Osteoblast (primary cell): ENCODE data around the gene PRKCB. TPM values are rescaled to one million over a fixed set of nuclear protein-coding genes. Genes with fewer than 3 reads are reported as not detected.

Experiments used
- DNase-seq: peaks from one replicate; pipeline ENCODE4 v3.0.0; 2011; ENCODE audit warnings: low spot score, mixed read lengths; ENCODE audit not compliant: insufficient read length; ENCODE audit errors: missing footprints
- H2AFZ ChIP-seq: 2 replicates; pipeline ENCODE4 v1.6.0; 2011; ENCODE audit warnings: mild to moderate bottlenecking, low read length
- H3K27ac ChIP-seq: 2 replicates; pipeline ENCODE4 v1.5.1; 2011; ENCODE audit warnings: mild to moderate bottlenecking, low read depth, low read length, moderate library complexity
- H3K27me3 ChIP-seq: 2 replicates; pipeline ENCODE4 v1.6.0; 2012; ENCODE audit warnings: mild to moderate bottlenecking, control low read depth, inconsistent platforms, low read length, moderate library complexity; ENCODE audit not compliant: insufficient read depth
- H3K36me3 ChIP-seq: 2 replicates; pipeline ENCODE4 v1.5.1; 2011; ENCODE audit warnings: mild to moderate bottlenecking, low read length, control low read depth, moderate library complexity; ENCODE audit not compliant: insufficient read depth
- H3K4me1 ChIP-seq: 2 replicates; pipeline ENCODE4 v1.5.1; 2011; ENCODE audit warnings: mild to moderate bottlenecking, low read length, control low read depth, moderate library complexity; ENCODE audit not compliant: insufficient read depth
- H3K4me2 ChIP-seq: 2 replicates; pipeline ENCODE4 v1.6.0; 2011; ENCODE audit warnings: mild to moderate bottlenecking, low read length; ENCODE audit not compliant: insufficient read depth
- H3K4me3 ChIP-seq: fragments of 200-600 bp; sonication (generic); 3 replicates; pipeline ENCODE4 v1.5.1; 2012; ENCODE audit warnings: mild to moderate bottlenecking, low read length, inconsistent platforms; ENCODE audit not compliant: insufficient read depth
- H3K79me2 ChIP-seq: 2 replicates; pipeline ENCODE4 v1.6.0; 2012; ENCODE audit warnings: mild to moderate bottlenecking, low read length, control low read depth, inconsistent platforms; ENCODE audit not compliant: insufficient read depth
- H3K9me3 ChIP-seq: 2 replicates; pipeline ENCODE4 v1.5.1; 2011; ENCODE audit warnings: low read depth, low read length, control low read depth
- H4K20me1 ChIP-seq: 2 replicates; pipeline ENCODE4 v1.6.0; 2012; ENCODE audit warnings: mild to moderate bottlenecking, low read length, control low read depth; ENCODE audit not compliant: insufficient read depth
- CTCF ChIP-seq: IDR thresholded peaks from 2 replicates; pipeline ENCODE4 v1.5.1; 2011; ENCODE audit warnings: mild to moderate bottlenecking, low read depth, low read length, moderate library complexity; ENCODE audit errors: extremely low read depth
- total RNA-seq: library from RNA; depleted of rRNA; stranded (reverse); fragments of >200 nt; gene quantifications from 2 replicates; pipeline ENCODE4 v1.2.3, GENCODE V29; 2012

PRKCB gene
- total RNA-seq, 1 donor: under 0.01 TPM

GRCh38 chr16:23964136-23964535 is 128.4 kb downstream of the PRKCB start:
- no peak overlapping the region for H2AFZ ChIP-seq
- no peaks in the 10 kb centered on the region for H3K36me3 ChIP-seq
- no peaks in the 10 kb centered on the region for H3K4me1 ChIP-seq
- H4K20me1 ChIP-seq: no peaks in the 10 kb centered on the region
- TF ChIP-seq CTCF: no peak
- H3K27me3 ChIP-seq: no peaks in the 10 kb centered on the region
- no peak overlapping the region for H3K4me2 ChIP-seq
- DNase-seq: no peak
- no peak overlapping the region for H3K4me3 ChIP-seq
- H3K27ac ChIP-seq: no peak overlapping the region
- H3K9me3 ChIP-seq: no peaks in the 10 kb centered on the region
- H3K79me2 ChIP-seq: no peaks in the 10 kb centered on the region

GRCh38 chr16:23965137-23965733 is 129.5 kb downstream of the PRKCB start:
- Histone ChIP-seq H2AFZ (no peak overlapping the region), H3K79me2 (no peaks in the 10 kb centered on the region), H4K20me1 (no peaks in the 10 kb centered on the region), H3K4me2 (no peak overlapping the region), H3K27ac (no peak overlapping the region), H3K36me3 (no peaks in the 10 kb centered on the region), H3K9me3 (no peaks in the 10 kb centered on the region), H3K4me1 (no peaks in the 10 kb centered on the region), H3K27me3 (no peaks in the 10 kb centered on the region), H3K4me3 (no peak overlapping the region)
- no peak for DNase-seq
- TF ChIP-seq CTCF: no peak

GRCh38 chr16:23966597-23967394 is 131.0 kb downstream of the PRKCB start:
- no peak for TF ChIP-seq CTCF
- DNase-seq: no peak
- Histone ChIP-seq H3K9me3 (no peaks in the 10 kb centered on the region), H3K4me3 (no peak overlapping the region), H3K27ac (no peak overlapping the region), H3K36me3 (no peaks in the 10 kb centered on the region), H3K4me2 (no peak overlapping the region), H3K79me2 (no peaks in the 10 kb centered on the region), H2AFZ (no peak overlapping the region), H3K4me1 (no peaks in the 10 kb centered on the region), H4K20me1 (no peaks in the 10 kb centered on the region), H3K27me3 (no peaks in the 10 kb centered on the region)

GRCh38 chr16:23967775-23968174 is 132.0 kb downstream of the PRKCB start:
- Histone ChIP-seq H2AFZ (no peak overlapping the region), H4K20me1 (no peaks in the 10 kb centered on the region), H3K4me3 (no peak overlapping the region), H3K4me1 (no peaks in the 10 kb centered on the region), H3K4me2 (no peak overlapping the region), H3K27ac (no peak overlapping the region), H3K79me2 (no peaks in the 10 kb centered on the region), H3K27me3 (no peaks in the 10 kb centered on the region), H3K36me3 (no peaks in the 10 kb centered on the region), H3K9me3 (no peaks in the 10 kb centered on the region)
- no peak for DNase-seq
- TF ChIP-seq CTCF: no peak
